GM18505 (cell line): Measurements from ENCODE around the gene IP6K2.
"Not testable (repeated sequence)": the region's sequence is repeated elsewhere in the genome, so short reads cannot be mapped to it uniquely, and the experiment has no call there.

Experiments
- ATAC-seq: cut with Tn5 transposase; IDR thresholded peaks from one replicate; pipeline ENCODE4 v1.9.1; 2021; ENCODE audit not compliant: unreplicated experiment
- POLR2A ChIP-seq: IDR thresholded peaks from 4 replicates; pipeline ENCODE4 v1.6.1; 2011; ENCODE audit warnings: borderline replicate concordance; ENCODE audit not compliant: insufficient read depth, insufficient read length; ENCODE audit errors: extremely low read depth

The IP6K2 gene

GRCh38 chr3:48716982-48717746 lies at the start of gene IP6K2:
IP6K2 (minus strand) TSS chr3:48717221; CDS start chr3:48695291, 21,930 bp downstream.
- peak; percentile 96 for ATAC-seq
- peak; percentile 93 for TF ChIP-seq POLR2A

GRCh38 chr3:48765376-48765775 lies 48.4 kb upstream of the IP6K2 start:
- TF ChIP-seq POLR2A = no peak
- ATAC-seq = no peak

- ATAC-seq = no peak
- TF ChIP-seq POLR2A = no peak
These were observed 45.8 kb upstream of the IP6K2 start for GRCh38 chr3:48762816-48763215.

GRCh38 chr3:48759991-48760540 lies 43.0 kb upstream of the IP6K2 start:
- not testable (repeated sequence) for ATAC-seq

- not testable (repeated sequence) for ATAC-seq
These were observed 42.5 kb upstream of the IP6K2 start for GRCh38 chr3:48759531-48759930.

- no peak for ATAC-seq
- TF ChIP-seq POLR2A = no peak
These were observed 42.0 kb upstream of the IP6K2 start for GRCh38 chr3:48759071-48759470.

- no peak for TF ChIP-seq POLR2A
- ATAC-seq = no peak
These were observed 39.6 kb upstream of the IP6K2 start for GRCh38 chr3:48756640-48757039.

- TF ChIP-seq POLR2A = no peak
These were observed 33.8 kb upstream of the IP6K2 start for GRCh38 chr3:48750856-48751255.

GRCh38 chr3:48748754-48749153 lies 31.7 kb upstream of the IP6K2 start:
- no peak for TF ChIP-seq POLR2A
- no peak for ATAC-seq

More at GRCh38 chr3:48750856-48751255, 33.8 kb upstream of the IP6K2 start:
- ATAC-seq = no peak

- no peak for TF ChIP-seq POLR2A
- ATAC-seq = no peak
These were observed 30.7 kb upstream of the IP6K2 start for GRCh38 chr3:48747706-48748105.

- ATAC-seq = no peak
- no peak for TF ChIP-seq POLR2A
These were observed 30.1 kb upstream of the IP6K2 start for GRCh38 chr3:48747015-48747615.

- TF ChIP-seq POLR2A = no peak
- ATAC-seq = no peak
These were observed 26.8 kb upstream of the IP6K2 start for GRCh38 chr3:48743773-48744172.

- not testable (repeated sequence) for ATAC-seq
These were observed 24.2 kb upstream of the IP6K2 start for GRCh38 chr3:48741226-48741625.
